ENCODE measurements around the gene UBALD2. TPM values are rescaled to one million over a fixed set of nuclear protein-coding genes. Genes with fewer than 3 reads are reported as not detected.

UBALD2 gene
- total RNA-seq, 1 experiment from 2014 or later: 30.3 TPM

- TF ChIP-seq ELF4 (CRISPR knock-in tag; IDR thresholded peaks at IDR 0.05; ENCODE audit: low read depth): no peak
Observed at GRCh38 chr17:76260220-76260619, 4.9 kb upstream of the UBALD2 start (continued).

- no peak overlapping the region for H3K4me3 Mint-ChIP-seq
- no peak for TF ChIP-seq EMX1 (CRISPR knock-in tag; IDR thresholded peaks at IDR 0.05)
- TF ChIP-seq ZNF281 (CRISPR knock-in tag; IDR thresholded peaks at IDR 0.05): no peak
- no peak for TF ChIP-seq CREM (CRISPR knock-in tag; IDR thresholded peaks at IDR 0.05)
- TF ChIP-seq ATF6 (CRISPR knock-in tag; IDR thresholded peaks at IDR 0.05): no peak
- TF ChIP-seq JUN (CRISPR knock-in tag; IDR thresholded peaks at IDR 0.05): no peak
- no peak for TF ChIP-seq FOXP1 (CRISPR knock-in tag; IDR thresholded peaks at IDR 0.05; ENCODE audit: borderline replicate concordance)
- TF ChIP-seq CREB1 (CRISPR knock-in tag; IDR thresholded peaks at IDR 0.05): no peak
- TF ChIP-seq CBFB (CRISPR knock-in tag; IDR thresholded peaks at IDR 0.05; ENCODE audit: low read depth): no peak
- no peak for TF ChIP-seq GRHL2 (CRISPR knock-in tag; IDR thresholded peaks at IDR 0.05; ENCODE audit: insufficient replicate concordance, severe bottlenecking)
- no peak for TF ChIP-seq ZNF512 (CRISPR knock-in tag; IDR thresholded peaks at IDR 0.05; ENCODE audit: borderline replicate concordance)
- no peak for TF ChIP-seq NR3C1 (CRISPR knock-in tag; conservative IDR thresholded peaks at IDR 0.05; ENCODE audit: low read depth)
- TF ChIP-seq FOXP4 (CRISPR knock-in tag; IDR thresholded peaks at IDR 0.05): no peak
- no peaks in the 10 kb centered on the region for H3K27me3 Mint-ChIP-seq (ENCODE audit: low read depth)
- ChIA-PET POLR2A (interaction anchor here (1.1 kb wide), 1 partner anchor 133 kb away, joined by 3 read pairs; no protein-coding TSS in a partner anchor), CTCF (interaction anchor here (1.5 to 8.0 kb wide), 3 partner anchors 10 to 139 kb away, joined by 4 to 70 read pairs (median 7); no protein-coding TSS in a partner anchor)
- peaks cover 17% of the 10 kb centered on the region for H3K4me1 Mint-ChIP-seq
- no peak overlapping the region for H3K27ac Mint-ChIP-seq
- no peak for ATAC-seq
- peaks cover 5% of the 10 kb centered on the region for H3K9me3 Mint-ChIP-seq
- no peaks in the 10 kb centered on the region for H3K36me3 Mint-ChIP-seq
- no peak for DNase-seq (ENCODE audit: low spot score)
Observed at GRCh38 chr17:76260669-76261068, 4.5 kb upstream of the UBALD2 start.

- Mint-ChIP-seq H3K27ac (no peak overlapping the region), H3K4me3 (no peak overlapping the region), H3K27me3 (ENCODE audit: low read depth) (no peaks in the 10 kb centered on the region), H3K36me3 (no peaks in the 10 kb centered on the region), H3K4me1 (peaks cover 20% of the 10 kb centered on the region), H3K9me3 (peaks cover 3% of the 10 kb centered on the region)
- ATAC-seq (no peak), DNase-seq (ENCODE audit: low spot score) (no peak)
- POLR2A ChIA-PET: interaction anchor here (1.1 kb wide), 1 partner anchor 11 kb away, joined by 3 read pairs; no protein-coding TSS in a partner anchor
- CTCF ChIA-PET: interaction anchor here (1.0 to 8.0 kb wide), 3 partner anchors 18 to 384 kb away, joined by 3 to 70 read pairs (median 6); no protein-coding TSS in a partner anchor
- TF ChIP-seq ARID4B (CRISPR knock-in tag; IDR thresholded peaks at IDR 0.05; ENCODE audit: borderline replicate concordance): no peak
- no peak for TF ChIP-seq GABPB1 (CRISPR knock-in tag; IDR thresholded peaks at IDR 0.05)
- no peak for TF ChIP-seq ZNF425 (CRISPR knock-in tag; conservative IDR thresholded peaks at IDR 0.05)
- TF ChIP-seq CREB1 (CRISPR knock-in tag; IDR thresholded peaks at IDR 0.05): no peak
Observed at GRCh38 chr17:76261421-76262215, 3.5 kb upstream of the UBALD2 start.
